K562 (cell line): Measurements from ENCODE around the gene MID1IP1. TPM values are rescaled to one million over a fixed set of nuclear protein-coding genes. Genes with fewer than 3 reads are reported as not detected.

Experiments
- ATF6 ChIP-seq: sonication (generic); formaldehyde crosslinking; IDR thresholded peaks from 2 replicates; pipeline ENCODE4 v1.4.0; 2020; ENCODE audit warnings: mild to moderate bottlenecking, missing genetic modification reagents
- REST ChIP-seq, 2 experiments: fragments of 450-650 bp; formaldehyde crosslinking in 1 of 2; IDR thresholded peaks; 2 replicates each; pipeline versions ENCODE4 v1.4.0 to v1.6.1; 2014 to 2020; ENCODE audit warnings: mild to moderate bottlenecking in 2 of 2, borderline replicate concordance in 1 of 2, low read depth in 1 of 2
- SNAPC5 ChIP-seq: fragments of 250-450 bp; sonication (Bioruptor Pico); IDR thresholded peaks from 2 replicates; pipeline ENCODE4 v1.8.0; 2021; ENCODE audit warnings: moderate library complexity, mild to moderate bottlenecking, inconsistent platforms
- polyA plus RNA-seq, 8 experiments: library from polyadenylated mRNA; depleted of rRNA in 4 of 8; stranded (reverse) in 5 of 8; unstranded in 3 of 8; fragments of >200 nt; fragmentation: Nextera tagmentation in 2 of 8; fragmentation: Illumina TruSeq in 1 of 8; extraction: Ambion mirVana in 2 of 8; extraction: Trizol in 1 of 8; gene quantifications; 2 replicates each; pipeline versions ENCODE4 v1.2.1 to v1.2.3, GENCODE V29; 2011 to 2014; ENCODE audit warnings: inconsistent platforms in 1 of 8, missing spikeins in 1 of 8
- total RNA-seq, 7 experiments: library from RNA; depleted of rRNA in 6 of 7; stranded (reverse); fragments of >200 nt in 6 of 7; fragmentation: Illumina TruSeq in 2 of 7; extraction: Trizol in 2 of 7; gene quantifications; 2 replicates each; pipeline versions ENCODE4 v1.2.1 to v1.2.3, GENCODE V29; 2011 to 2021; ENCODE audit warnings: low replicate concordance in 1 of 7
- TF ChIP-seq, protein P1 (sequence below): fragments of 250-450 bp; sonication (Bioruptor Pico); IDR thresholded peaks from 2 replicates; pipeline ENCODE4 v1.6.1; 2021; ENCODE audit warnings: mild to moderate bottlenecking

MID1IP1 gene
- total and polyA plus RNA-seq, 9 of the 15 experiments (the other 6 are each of a cell fraction or from before 2014, with no cell fraction given), result 0.51 to 102 (median 27.5) TPM

DNA sequence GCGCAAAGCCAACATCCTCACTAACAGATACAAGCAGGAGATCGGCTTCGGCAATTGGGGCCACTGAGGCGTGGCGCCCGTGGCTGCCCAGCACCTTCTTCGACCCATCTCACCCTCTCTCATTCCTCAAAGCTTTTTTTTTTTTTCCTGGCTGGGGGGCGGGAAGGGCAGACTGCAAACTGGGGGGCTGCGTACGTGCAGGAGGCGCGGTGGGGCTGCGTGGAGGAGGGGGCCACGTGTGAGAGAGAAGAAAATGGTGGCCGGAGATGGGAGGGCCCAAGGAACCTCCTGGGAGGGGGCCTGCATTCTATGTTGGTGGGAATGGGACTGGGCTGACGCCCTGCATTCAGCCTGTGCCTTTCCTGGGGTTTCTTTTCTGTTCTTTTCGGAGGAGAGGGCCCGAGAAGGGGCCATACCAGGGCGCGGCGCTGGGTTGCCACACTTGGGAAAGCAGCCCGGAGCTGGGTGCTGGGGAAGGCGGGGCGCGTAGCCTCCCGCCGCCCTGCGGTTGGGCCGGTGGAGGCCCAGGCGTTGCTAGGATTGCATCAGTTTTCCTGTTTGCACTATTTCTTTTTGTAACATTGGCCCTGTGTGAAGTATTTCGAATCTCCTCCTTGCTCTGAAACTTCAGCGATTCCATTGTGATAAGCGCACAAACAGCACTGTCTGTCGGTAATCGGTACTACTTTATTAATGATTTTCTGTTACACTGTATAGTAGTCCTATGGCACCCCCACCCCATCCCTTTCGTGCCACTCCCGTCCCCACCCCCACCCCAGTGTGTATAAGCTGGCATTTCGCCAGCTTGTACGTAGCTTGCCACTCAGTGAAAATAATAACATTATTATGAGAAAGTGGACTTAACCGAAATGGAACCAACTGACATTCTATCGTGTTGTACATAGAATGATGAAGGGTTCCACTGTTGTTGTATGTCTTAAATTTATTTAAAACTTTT, 4.5 kb downstream of the MID1IP1 start (continued):
- TF ChIP-seq ATF6 (no peak), SNAPC5 (CRISPR knock-in tag) (no peak), REST (IDR thresholded peaks at IDR 0.05; ENCODE audit: borderline replicate concordance) (no peak; the same call in 1 of the 2 replicates), REST (CRISPR knock-in tag; IDR thresholded peaks at IDR 0.05; ENCODE audit: low read depth) (no peak)
- TF ChIP-seq, protein P1, sequence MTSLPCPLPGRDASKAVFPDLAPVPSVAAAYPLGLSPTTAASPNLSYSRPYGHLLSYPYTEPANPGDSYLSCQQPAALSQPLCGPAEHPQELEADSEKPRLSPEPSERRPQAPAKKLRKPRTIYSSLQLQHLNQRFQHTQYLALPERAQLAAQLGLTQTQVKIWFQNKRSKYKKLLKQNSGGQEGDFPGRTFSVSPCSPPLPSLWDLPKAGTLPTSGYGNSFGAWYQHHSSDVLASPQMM, result no peak
